ENCODE measurements around the gene DSCAML1. TPM values are rescaled to one million over a fixed set of nuclear protein-coding genes. Genes with fewer than 3 reads are reported as not detected.

DSCAML1 gene
- total and polyA plus RNA-seq, 3 donors from 2014 or later: 1.6 to 6.1 (median 3.0) TPM

- Histone ChIP-seq H3K36me3 (ENCODE audit: low read depth, missing control alignments) (no peaks in the 10 kb centered on the region), H3K9me3 (no peaks in the 10 kb centered on the region), H3K4me3 (no peak overlapping the region), H3K4me1 (peaks cover 9% of the 10 kb centered on the region), H3K27ac (no peak overlapping the region), H3K27me3 (no peaks in the 10 kb centered on the region)
- intact Hi-C loops (cut with DNase I; ENCODE audit: low total_unique reads): no loop called here
- no peak for DNase-seq
- TF ChIP-seq POLR2A (IDR thresholded peaks at IDR 0.05): no peak
- no peak for TF ChIP-seq CTCF (IDR thresholded peaks at IDR 0.05)
- 44 to 49% methylated on average over 5 of the region's 5 CpGs for whole genome bisulfite sequencing, 2 donors
These were observed 210.6 kb downstream of the DSCAML1 start for GRCh38 chr11:117586392-117586791.

- no peak for DNase-seq
- Histone ChIP-seq H3K4me1 (peaks cover 9% of the 10 kb centered on the region), H3K27me3 (no peaks in the 10 kb centered on the region), H3K27ac (no peak overlapping the region), H3K9me3 (no peaks in the 10 kb centered on the region), H3K4me3 (no peak overlapping the region), H3K36me3 (ENCODE audit: low read depth, missing control alignments) (no peaks in the 10 kb centered on the region)
- WGBS, 2 donors: 82 to 87% methylated on average over 7 to 8 of the region's 8 CpGs
- intact Hi-C loops (cut with DNase I; ENCODE audit: low total_unique reads): no loop called here
- TF ChIP-seq CTCF (IDR thresholded peaks at IDR 0.05): no peak
- TF ChIP-seq POLR2A (IDR thresholded peaks at IDR 0.05): no peak
These were observed 211.4 kb downstream of the DSCAML1 start for GRCh38 chr11:117585631-117586030.

GRCh38 chr11:117584056-117584830 is 212.8 kb downstream of the DSCAML1 start:
- no peak overlapping the region for H3K4me3 ChIP-seq
- intact Hi-C loops (cut with DNase I; ENCODE audit: low total_unique reads): no loop called here
- H3K27me3 ChIP-seq: no peaks in the 10 kb centered on the region
- no peak overlapping the region for H3K27ac ChIP-seq
- peaks cover 9% of the 10 kb centered on the region for H3K4me1 ChIP-seq
- H3K9me3 ChIP-seq: no peaks in the 10 kb centered on the region
- TF ChIP-seq CTCF (IDR thresholded peaks at IDR 0.05): no peak
- TF ChIP-seq POLR2A (IDR thresholded peaks at IDR 0.05): no peak
- DNase-seq: no peak
- WGBS, 2 donors: 69 to 75% methylated on average over 9 of the region's 9 CpGs
- H3K36me3 ChIP-seq (ENCODE audit: low read depth, missing control alignments): no peaks in the 10 kb centered on the region

- DNase-seq: no peak
- Histone ChIP-seq H3K4me3 (no peak overlapping the region), H3K9me3 (no peaks in the 10 kb centered on the region), H3K4me1 (peaks cover 9% of the 10 kb centered on the region), H3K27ac (no peak overlapping the region), H3K27me3 (no peaks in the 10 kb centered on the region), H3K36me3 (ENCODE audit: low read depth, missing control alignments) (no peaks in the 10 kb centered on the region)
- intact Hi-C loops (cut with DNase I; ENCODE audit: low total_unique reads): no loop called here
- 74 to 80% methylated on average over 15 of the region's 15 CpGs for WGBS, 2 donors
- TF ChIP-seq POLR2A (IDR thresholded peaks at IDR 0.05): no peak
- no peak for TF ChIP-seq CTCF (IDR thresholded peaks at IDR 0.05)
These were observed 213.8 kb downstream of the DSCAML1 start for GRCh38 chr11:117583063-117583801.

Data from testis (tissue), 3 donors.